GM20431 (cell line): ENCODE measurements around the gene ZNF644.
"Not testable (repeated sequence)": the region's sequence is repeated elsewhere in the genome, so short reads cannot be mapped to it uniquely, and the experiment has no call there.

Source experiments
- in situ Hi-C: fragments of 300-500 bp; cut with MseI, MboI; formaldehyde crosslinking; loops from one replicate; pipeline ENCODE4 v1.15.0; 2020; ENCODE audit warnings: low sequenced_read_pairs; ENCODE audit not compliant: unreplicated experiment

ZNF644 gene

GRCh38 chr1:90943966-90944365 lies 77.9 kb downstream of the ZNF644 start:
- in situ Hi-C loops = no loop called here

GRCh38 chr1:90940746-90941145 lies 81.1 kb downstream of the ZNF644 start:
- in situ Hi-C loops = no loop called here

- in situ Hi-C loops = no loop called here
Observed at GRCh38 chr1:90936731-90937130, 85.1 kb downstream of the ZNF644 start.

GRCh38 chr1:90936061-90936460 lies 85.8 kb downstream of the ZNF644 start:
- in situ Hi-C loops = no loop called here

GRCh38 chr1:90928231-90928630 lies 93.6 kb downstream of the ZNF644 start:
- in situ Hi-C loops = not testable (repeated sequence)

- in situ Hi-C loops = not testable (repeated sequence)
Observed at GRCh38 chr1:90927674-90928073, 94.2 kb downstream of the ZNF644 start.

GRCh38 chr1:90926971-90927370 lies 94.9 kb downstream of the ZNF644 start:
- in situ Hi-C loops = no loop called here

- in situ Hi-C loops = no loop called here
Observed at GRCh38 chr1:90925928-90926869, 95.6 kb downstream of the ZNF644 start.

- in situ Hi-C loops = no loop called here
Observed at GRCh38 chr1:90924982-90925381, 96.9 kb downstream of the ZNF644 start.

- in situ Hi-C loops = no loop called here
Observed at GRCh38 chr1:90922996-90923395, 98.8 kb downstream of the ZNF644 start.

GRCh38 chr1:90922202-90922601 lies 99.6 kb downstream of the ZNF644 start:
- in situ Hi-C loops = no loop called here

GRCh38 chr1:90919900-90920299 lies 101.9 kb downstream of the ZNF644 start:
- in situ Hi-C loops = no loop called here

GRCh38 chr1:90919190-90919719 lies 102.6 kb downstream of the ZNF644 start:
- in situ Hi-C loops = no loop called here

GRCh38 chr1:90911353-90911752 lies 110.5 kb downstream of the ZNF644 start:
- in situ Hi-C loops = no loop called here

GRCh38 chr1:90902672-90903071 lies 119.2 kb downstream of the ZNF644 start:
- in situ Hi-C loops = no loop called here

- in situ Hi-C loops = no loop called here
Observed at GRCh38 chr1:90899263-90899662, 122.6 kb downstream of the ZNF644 start.

GRCh38 chr1:90893679-90894078 lies 128.2 kb downstream of the ZNF644 start:
- in situ Hi-C loops = not testable (repeated sequence)

- in situ Hi-C loops = not testable (repeated sequence)
Observed at GRCh38 chr1:90892884-90893283, 129.0 kb downstream of the ZNF644 start.

- in situ Hi-C loops = not testable (repeated sequence)
Observed at GRCh38 chr1:90892196-90892595, 129.6 kb downstream of the ZNF644 start.

- in situ Hi-C loops = not testable (repeated sequence)
Observed at GRCh38 chr1:90891756-90892155, 130.1 kb downstream of the ZNF644 start.

- in situ Hi-C loops = no loop called here
Observed at GRCh38 chr1:90882221-90882620, 139.6 kb downstream of the ZNF644 start.

- in situ Hi-C loops = no loop called here
Observed at GRCh38 chr1:90881034-90881433, 140.8 kb downstream of the ZNF644 start.
